Endothelial cell of umbilical vein (primary cell): ENCODE measurements around the gene TM4SF4.

Experiments used
- CTCF ChIP-seq, 2 donors: IDR thresholded peaks; 1 replicate in 1 of 2; 2 replicates in 1 of 2; pipeline ENCODE4 v1.5.1; 2011; ENCODE audit warnings: low read length in 2 of 2, mild to moderate bottlenecking in 2 of 2, moderate library complexity in 2 of 2, control low read depth in 1 of 2, inconsistent platforms in 1 of 2, low read depth in 1 of 2; ENCODE audit not compliant: insufficient read depth in 1 of 2; ENCODE audit errors: extremely low read depth in 1 of 2
- EZH2 ChIP-seq: IDR thresholded peaks from 2 replicates; pipeline ENCODE4 v1.6.1; 2012; ENCODE audit warnings: borderline replicate concordance, low read depth, mild to moderate bottlenecking, moderate library complexity, low read length, inconsistent platforms; ENCODE audit not compliant: severe bottlenecking
- GATA2 ChIP-seq: IDR thresholded peaks from 2 replicates; pipeline ENCODE4 v1.7.0; 2011; ENCODE audit warnings: low read depth, mild to moderate bottlenecking, moderate library complexity, mixed read lengths, low read length; ENCODE audit not compliant: insufficient read length, insufficient read depth
- POLR2A ChIP-seq: IDR thresholded peaks from 2 replicates; pipeline ENCODE4 v1.6.1; 2012; ENCODE audit warnings: low read depth, mild to moderate bottlenecking, control low read depth, low read length
- POLR2AphosphoS5 ChIP-seq: IDR thresholded peaks from 2 replicates; pipeline ENCODE4 v1.6.1; 2012; ENCODE audit warnings: low read depth, mild to moderate bottlenecking, control low read depth, low read length, moderate library complexity; ENCODE audit not compliant: insufficient read depth
- TF ChIP-seq, protein P1 (sequence below): IDR thresholded peaks from 2 replicates; pipeline ENCODE4 v1.6.1; 2011; ENCODE audit not compliant: insufficient read depth, insufficient read length

- TF ChIP-seq EZH2 = no peak
- TF ChIP-seq CTCF (IDR thresholded peaks at IDR 0.05; ENCODE audit: extremely low read depth in 1 of 2, insufficient read depth in 1 of 2, low read depth in 1 of 2, low read length in 2 of 2) = no peak
- no peak for TF ChIP-seq POLR2AphosphoS5
- no peak for TF ChIP-seq POLR2A
- TF ChIP-seq GATA2 = no peak
- TF ChIP-seq, protein P1, sequence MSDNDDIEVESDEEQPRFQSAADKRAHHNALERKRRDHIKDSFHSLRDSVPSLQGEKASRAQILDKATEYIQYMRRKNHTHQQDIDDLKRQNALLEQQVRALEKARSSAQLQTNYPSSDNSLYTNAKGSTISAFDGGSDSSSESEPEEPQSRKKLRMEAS = no peak
These were observed 12.2 kb downstream of the TM4SF4 start for GRCh38 chr3:149486726-149487125.
